K562 (cell line): ENCODE results near the gene GNPTAB. TPM values are rescaled to one million over a fixed set of nuclear protein-coding genes. Genes with fewer than 3 reads are reported as not detected.

ENCODE experiments used
- ETV6 ChIP-seq, 3 experiments: fragments of 150-350 bp in 1 of 3; sonication (generic) in 1 of 3; formaldehyde crosslinking in 1 of 3; IDR thresholded peaks; 2 replicates each; pipeline versions ENCODE4 v1.6.1 to v1.8.0; 2014 to 2022; ENCODE audit warnings: borderline replicate concordance in 2 of 3, low read depth in 2 of 3, antibody characterized with exemption in 1 of 3, low read length in 1 of 3, mild to moderate bottlenecking in 1 of 3, missing genetic modification reagents in 1 of 3
- GATAD2B ChIP-seq: fragments of 450-650 bp; IDR thresholded peaks from 2 replicates; pipeline ENCODE4 v1.6.1; 2017; ENCODE audit warnings: mild to moderate bottlenecking, borderline replicate concordance
- GTF2A2 ChIP-seq: IDR thresholded peaks from 2 replicates; pipeline ENCODE4 v1.6.1; 2016; ENCODE audit warnings: mild to moderate bottlenecking, missing genetic modification characterization, missing compliant biosample characterization
- HEY1 ChIP-seq: fragments of 250-450 bp; sonication (Bioruptor Pico); IDR thresholded peaks from 2 replicates; pipeline ENCODE4 v1.5.0; 2020; ENCODE audit warnings: mild to moderate bottlenecking, moderate library complexity, borderline replicate concordance
- HIVEP1 ChIP-seq: fragments of 250-450 bp; sonication (Bioruptor Pico); IDR thresholded peaks from 2 replicates; pipeline ENCODE4 v1.4.0; 2020; ENCODE audit warnings: mild to moderate bottlenecking
- KAT7 ChIP-seq: sonication (generic); formaldehyde crosslinking; IDR thresholded peaks from 2 replicates; pipeline ENCODE4 v1.8.0; 2022; ENCODE audit warnings: missing genetic modification reagents, mild to moderate bottlenecking, borderline replicate concordance
- KLF1 ChIP-seq: fragments of 450-650 bp; IDR thresholded peaks from 2 replicates; pipeline ENCODE4 v1.6.1; 2016; ENCODE audit warnings: missing genetic modification characterization, missing compliant biosample characterization
- MEIS2 ChIP-seq: fragments of 450-650 bp; IDR thresholded peaks from 2 replicates; pipeline ENCODE4 v1.6.1; 2014; ENCODE audit warnings: mild to moderate bottlenecking; ENCODE audit not compliant: partially characterized antibody
- NCOA1 ChIP-seq: fragments of 450-650 bp; IDR thresholded peaks from 2 replicates; pipeline ENCODE4 v1.6.1; 2016; ENCODE audit warnings: low read depth
- NCOA2 ChIP-seq, 2 experiments: fragments of 450-650 bp; IDR thresholded peaks; 2 replicates each; pipeline ENCODE4 v1.6.1; 2018; ENCODE audit warnings: mild to moderate bottlenecking in 2 of 2, moderate library complexity in 1 of 2; ENCODE audit not compliant: partially characterized antibody in 2 of 2
- NFE2 ChIP-seq: IDR thresholded peaks from 2 replicates; pipeline ENCODE4 v1.6.1; 2014; ENCODE audit warnings: antibody characterized with exemption, low read depth
- PHF20 ChIP-seq: fragments of 450-650 bp; IDR thresholded peaks from 2 replicates; pipeline ENCODE4 v1.6.1; 2018; ENCODE audit not compliant: partially characterized antibody
- PURB ChIP-seq: sonication (generic); formaldehyde crosslinking; IDR thresholded peaks from 2 replicates; pipeline ENCODE4 v1.9.0; 2021; ENCODE audit warnings: low read depth, mild to moderate bottlenecking, missing genetic modification reagents
- SOX6 ChIP-seq: fragments of 450-650 bp; IDR thresholded peaks from 2 replicates; pipeline ENCODE4 v1.6.1; 2014; ENCODE audit warnings: mild to moderate bottlenecking
- SP1 ChIP-seq: sonication (generic); formaldehyde crosslinking; IDR thresholded peaks from 2 replicates; pipeline ENCODE4 v1.8.1; 2022; ENCODE audit warnings: mild to moderate bottlenecking, missing genetic modification reagents
- ZNF589 ChIP-seq: fragments of 200-800 bp; sonication (Bioruptor generic); IDR thresholded peaks from 2 replicates; pipeline ENCODE4 v1.6.1; 2016; ENCODE audit warnings: low read depth, missing genetic modification characterization, missing compliant biosample characterization
- ZNF696 ChIP-seq: fragments of 250-450 bp; sonication (Bioruptor Pico); conservative IDR thresholded peaks from 2 replicates; pipeline ENCODE4 v1.4.0; 2020; ENCODE audit warnings: mild to moderate bottlenecking, moderate library complexity
- ZNF764 ChIP-seq: fragments of 250-450 bp; sonication (Bioruptor Pico); IDR thresholded peaks from 2 replicates; pipeline ENCODE4 v1.4.0; 2020; ENCODE audit warnings: low read depth, mild to moderate bottlenecking, moderate library complexity
- polyA plus RNA-seq, 8 experiments: library from polyadenylated mRNA; depleted of rRNA in 4 of 8; stranded (reverse) in 5 of 8; unstranded in 3 of 8; fragments of >200 nt; fragmentation: Nextera tagmentation in 2 of 8; fragmentation: Illumina TruSeq in 1 of 8; extraction: Ambion mirVana in 2 of 8; extraction: Trizol in 1 of 8; gene quantifications; 2 replicates each; pipeline versions ENCODE4 v1.2.1 to v1.2.3, GENCODE V29; 2011 to 2014; ENCODE audit warnings: inconsistent platforms in 1 of 8, missing spikeins in 1 of 8
- total RNA-seq, 7 experiments: library from RNA; depleted of rRNA in 6 of 7; stranded (reverse); fragments of >200 nt in 6 of 7; fragmentation: Illumina TruSeq in 2 of 7; extraction: Trizol in 2 of 7; gene quantifications; 2 replicates each; pipeline versions ENCODE4 v1.2.1 to v1.2.3, GENCODE V29; 2011 to 2021; ENCODE audit warnings: low replicate concordance in 1 of 7
- TF ChIP-seq, protein P1 (sequence below): sonication (generic); formaldehyde crosslinking; IDR thresholded peaks from 2 replicates; pipeline ENCODE4 v1.8.0; 2023; ENCODE audit warnings: missing genetic modification reagents, mild to moderate bottlenecking, borderline replicate concordance
- TF ChIP-seq, protein P2 (sequence below): fragments of 200-800 bp; sonication (Bioruptor generic); IDR thresholded peaks from 2 replicates; pipeline ENCODE4 v1.6.1; 2017; ENCODE audit warnings: missing genetic modification characterization, missing compliant biosample characterization
- TF ChIP-seq, protein P3 (sequence below): IDR thresholded peaks from 2 replicates; pipeline ENCODE4 v1.6.1; 2012; ENCODE audit warnings: low read depth, low read length, improper control_type of control experiment, borderline replicate concordance

Gene GNPTAB
- total and polyA plus RNA-seq, 9 of the 15 experiments (the other 6 are each of a cell fraction or from before 2014, with no cell fraction given), result 5.9 to 23.2 (median 19.3) TPM

GRCh38 chr12:101855364-101855884 is 24.7 kb upstream of the GNPTAB start (continued):
- TF ChIP-seq KLF1 (tag), result no peak
- peak; percentile 78; the same call in 1 of the 2 replicates for TF ChIP-seq KAT7 (CRISPR knock-in tag)
- TF ChIP-seq GTF2A2 (tag), result no peak
- TF ChIP-seq NCOA2 (IDR thresholded peaks at IDR 0.05; ENCODE audit: partially characterized antibody in 2 of 2), result no peak
- no peak for TF ChIP-seq PHF20
- peak; percentile 78; the same call in 1 of the 2 replicates for TF ChIP-seq GATAD2B
- no peak for TF ChIP-seq ZNF696 (CRISPR knock-in tag)
- TF ChIP-seq PURB (CRISPR knock-in tag), result no peak
- peak; percentile 40; the same call in 1 of the 2 replicates for TF ChIP-seq HEY1 (CRISPR knock-in tag)
- peak; percentile 75 for TF ChIP-seq SOX6
- TF ChIP-seq SP1 (CRISPR knock-in tag), result no peak
- TF ChIP-seq, protein P1, sequence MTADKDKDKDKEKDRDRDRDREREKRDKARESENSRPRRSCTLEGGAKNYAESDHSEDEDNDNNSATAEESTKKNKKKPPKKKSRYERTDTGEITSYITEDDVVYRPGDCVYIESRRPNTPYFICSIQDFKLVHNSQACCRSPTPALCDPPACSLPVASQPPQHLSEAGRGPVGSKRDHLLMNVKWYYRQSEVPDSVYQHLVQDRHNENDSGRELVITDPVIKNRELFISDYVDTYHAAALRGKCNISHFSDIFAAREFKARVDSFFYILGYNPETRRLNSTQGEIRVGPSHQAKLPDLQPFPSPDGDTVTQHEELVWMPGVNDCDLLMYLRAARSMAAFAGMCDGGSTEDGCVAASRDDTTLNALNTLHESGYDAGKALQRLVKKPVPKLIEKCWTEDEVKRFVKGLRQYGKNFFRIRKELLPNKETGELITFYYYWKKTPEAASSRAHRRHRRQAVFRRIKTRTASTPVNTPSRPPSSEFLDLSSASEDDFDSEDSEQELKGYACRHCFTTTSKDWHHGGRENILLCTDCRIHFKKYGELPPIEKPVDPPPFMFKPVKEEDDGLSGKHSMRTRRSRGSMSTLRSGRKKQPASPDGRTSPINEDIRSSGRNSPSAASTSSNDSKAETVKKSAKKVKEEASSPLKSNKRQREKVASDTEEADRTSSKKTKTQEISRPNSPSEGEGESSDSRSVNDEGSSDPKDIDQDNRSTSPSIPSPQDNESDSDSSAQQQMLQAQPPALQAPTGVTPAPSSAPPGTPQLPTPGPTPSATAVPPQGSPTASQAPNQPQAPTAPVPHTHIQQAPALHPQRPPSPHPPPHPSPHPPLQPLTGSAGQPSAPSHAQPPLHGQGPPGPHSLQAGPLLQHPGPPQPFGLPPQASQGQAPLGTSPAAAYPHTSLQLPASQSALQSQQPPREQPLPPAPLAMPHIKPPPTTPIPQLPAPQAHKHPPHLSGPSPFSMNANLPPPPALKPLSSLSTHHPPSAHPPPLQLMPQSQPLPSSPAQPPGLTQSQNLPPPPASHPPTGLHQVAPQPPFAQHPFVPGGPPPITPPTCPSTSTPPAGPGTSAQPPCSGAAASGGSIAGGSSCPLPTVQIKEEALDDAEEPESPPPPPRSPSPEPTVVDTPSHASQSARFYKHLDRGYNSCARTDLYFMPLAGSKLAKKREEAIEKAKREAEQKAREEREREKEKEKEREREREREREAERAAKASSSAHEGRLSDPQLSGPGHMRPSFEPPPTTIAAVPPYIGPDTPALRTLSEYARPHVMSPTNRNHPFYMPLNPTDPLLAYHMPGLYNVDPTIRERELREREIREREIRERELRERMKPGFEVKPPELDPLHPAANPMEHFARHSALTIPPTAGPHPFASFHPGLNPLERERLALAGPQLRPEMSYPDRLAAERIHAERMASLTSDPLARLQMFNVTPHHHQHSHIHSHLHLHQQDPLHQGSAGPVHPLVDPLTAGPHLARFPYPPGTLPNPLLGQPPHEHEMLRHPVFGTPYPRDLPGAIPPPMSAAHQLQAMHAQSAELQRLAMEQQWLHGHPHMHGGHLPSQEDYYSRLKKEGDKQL (CRISPR knock-in tag), result no peak
- TF ChIP-seq HIVEP1 (CRISPR knock-in tag), result no peak
- no peak for TF ChIP-seq NFE2
- TF ChIP-seq ZNF764 (CRISPR knock-in tag), result no peak
- TF ChIP-seq ETV6 (IDR thresholded peaks at IDR 0.05; ENCODE audit: borderline replicate concordance in 1 of 2, low read depth in 2 of 2, low read length in 1 of 2), result no peak
- TF ChIP-seq ETV6 (CRISPR knock-in tag; IDR thresholded peaks at IDR 0.05; ENCODE audit: borderline replicate concordance), result no peak
- TF ChIP-seq, protein P2, sequence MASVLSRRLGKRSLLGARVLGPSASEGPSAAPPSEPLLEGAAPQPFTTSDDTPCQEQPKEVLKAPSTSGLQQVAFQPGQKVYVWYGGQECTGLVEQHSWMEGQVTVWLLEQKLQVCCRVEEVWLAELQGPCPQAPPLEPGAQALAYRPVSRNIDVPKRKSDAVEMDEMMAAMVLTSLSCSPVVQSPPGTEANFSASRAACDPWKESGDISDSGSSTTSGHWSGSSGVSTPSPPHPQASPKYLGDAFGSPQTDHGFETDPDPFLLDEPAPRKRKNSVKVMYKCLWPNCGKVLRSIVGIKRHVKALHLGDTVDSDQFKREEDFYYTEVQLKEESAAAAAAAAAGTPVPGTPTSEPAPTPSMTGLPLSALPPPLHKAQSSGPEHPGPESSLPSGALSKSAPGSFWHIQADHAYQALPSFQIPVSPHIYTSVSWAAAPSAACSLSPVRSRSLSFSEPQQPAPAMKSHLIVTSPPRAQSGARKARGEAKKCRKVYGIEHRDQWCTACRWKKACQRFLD (CRISPR knock-in tag), result peak; percentile 68; the same call in 1 of the 2 replicates
- TF ChIP-seq MEIS2, result peak; percentile 90
- TF ChIP-seq NCOA1, result peak; percentile 24; the same call in 1 of the 2 replicates
- TF ChIP-seq ZNF589 (CRISPR knock-in tag), result no peak
- TF ChIP-seq, protein P3, sequence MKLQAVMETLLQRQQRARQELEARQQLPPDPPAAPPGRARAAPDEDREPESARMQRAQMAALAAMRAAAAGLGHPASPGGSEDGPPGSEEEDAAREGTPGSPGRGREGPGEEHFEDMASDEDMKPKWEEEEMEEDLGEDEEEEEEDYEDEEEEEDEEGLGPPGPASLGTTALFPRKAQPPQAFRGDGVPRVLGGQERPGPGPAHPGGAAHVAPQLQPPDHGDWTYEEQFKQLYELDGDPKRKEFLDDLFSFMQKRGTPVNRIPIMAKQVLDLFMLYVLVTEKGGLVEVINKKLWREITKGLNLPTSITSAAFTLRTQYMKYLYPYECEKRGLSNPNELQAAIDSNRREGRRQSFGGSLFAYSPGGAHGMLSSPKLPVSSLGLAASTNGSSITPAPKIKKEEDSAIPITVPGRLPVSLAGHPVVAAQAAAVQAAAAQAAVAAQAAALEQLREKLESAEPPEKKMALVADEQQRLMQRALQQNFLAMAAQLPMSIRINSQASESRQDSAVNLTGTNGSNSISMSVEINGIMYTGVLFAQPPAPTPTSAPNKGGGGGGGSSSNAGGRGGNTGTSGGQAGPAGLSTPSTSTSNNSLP, result no peak
